ENCODE data around the gene STKLD1. TPM values are rescaled to one million over a fixed set of nuclear protein-coding genes. Genes with fewer than 3 reads are reported as not detected.

Gene STKLD1
- total and polyA plus RNA-seq, 9 of the 15 experiments (the other 6 are each of a cell fraction or from before 2014, with no cell fraction given): 0.10 to 0.65 (median 0.33) TPM; not detected in 2

DNA sequence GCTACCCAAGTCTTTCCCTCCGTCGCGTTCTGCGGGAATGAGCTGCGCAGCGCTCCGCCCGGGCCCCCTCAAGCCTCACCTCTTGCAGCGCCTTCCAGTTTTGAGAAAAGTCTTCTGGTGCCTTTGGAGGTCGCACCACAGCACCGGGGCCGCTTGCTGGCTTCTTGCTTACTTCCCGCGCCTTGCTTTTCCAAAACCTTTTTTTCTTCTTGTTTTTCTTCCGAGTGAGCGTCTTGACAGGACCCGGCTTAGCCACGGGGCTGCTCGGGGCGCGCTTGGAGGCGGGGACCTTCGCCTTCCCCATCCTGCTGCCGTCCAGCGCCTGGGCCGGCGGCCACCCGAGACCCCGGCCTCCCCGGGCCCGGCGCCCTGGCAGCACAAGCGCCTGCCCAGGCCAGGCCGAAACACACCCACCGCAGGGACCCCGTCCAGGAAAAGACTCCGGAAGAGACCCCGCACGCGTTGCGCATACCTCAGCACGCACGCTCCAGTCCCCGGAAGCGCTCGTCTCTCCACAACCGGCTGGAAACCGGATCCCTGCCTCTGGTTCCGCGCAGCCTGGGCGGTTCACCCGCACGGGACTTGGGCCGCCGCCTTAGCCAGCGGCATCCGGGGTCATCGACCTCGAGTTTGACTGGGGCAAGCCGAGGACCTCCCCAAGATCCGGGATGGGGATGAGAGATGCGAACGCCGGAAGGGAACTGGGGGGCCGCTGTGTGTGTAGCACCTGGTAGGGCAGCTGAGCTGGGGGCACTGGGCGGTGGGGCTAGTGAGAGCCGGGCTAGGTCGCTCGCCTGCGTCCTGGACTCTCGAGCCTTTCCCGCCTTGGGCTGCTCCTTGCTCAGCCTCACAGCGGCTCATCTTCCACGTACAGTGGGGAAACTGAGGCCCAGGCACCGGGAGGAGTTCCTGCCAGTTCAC is 41.6 kb downstream of the STKLD1 start, which contains the start of gene REXO4 (continued):
- TF ChIP-seq, protein P1, sequence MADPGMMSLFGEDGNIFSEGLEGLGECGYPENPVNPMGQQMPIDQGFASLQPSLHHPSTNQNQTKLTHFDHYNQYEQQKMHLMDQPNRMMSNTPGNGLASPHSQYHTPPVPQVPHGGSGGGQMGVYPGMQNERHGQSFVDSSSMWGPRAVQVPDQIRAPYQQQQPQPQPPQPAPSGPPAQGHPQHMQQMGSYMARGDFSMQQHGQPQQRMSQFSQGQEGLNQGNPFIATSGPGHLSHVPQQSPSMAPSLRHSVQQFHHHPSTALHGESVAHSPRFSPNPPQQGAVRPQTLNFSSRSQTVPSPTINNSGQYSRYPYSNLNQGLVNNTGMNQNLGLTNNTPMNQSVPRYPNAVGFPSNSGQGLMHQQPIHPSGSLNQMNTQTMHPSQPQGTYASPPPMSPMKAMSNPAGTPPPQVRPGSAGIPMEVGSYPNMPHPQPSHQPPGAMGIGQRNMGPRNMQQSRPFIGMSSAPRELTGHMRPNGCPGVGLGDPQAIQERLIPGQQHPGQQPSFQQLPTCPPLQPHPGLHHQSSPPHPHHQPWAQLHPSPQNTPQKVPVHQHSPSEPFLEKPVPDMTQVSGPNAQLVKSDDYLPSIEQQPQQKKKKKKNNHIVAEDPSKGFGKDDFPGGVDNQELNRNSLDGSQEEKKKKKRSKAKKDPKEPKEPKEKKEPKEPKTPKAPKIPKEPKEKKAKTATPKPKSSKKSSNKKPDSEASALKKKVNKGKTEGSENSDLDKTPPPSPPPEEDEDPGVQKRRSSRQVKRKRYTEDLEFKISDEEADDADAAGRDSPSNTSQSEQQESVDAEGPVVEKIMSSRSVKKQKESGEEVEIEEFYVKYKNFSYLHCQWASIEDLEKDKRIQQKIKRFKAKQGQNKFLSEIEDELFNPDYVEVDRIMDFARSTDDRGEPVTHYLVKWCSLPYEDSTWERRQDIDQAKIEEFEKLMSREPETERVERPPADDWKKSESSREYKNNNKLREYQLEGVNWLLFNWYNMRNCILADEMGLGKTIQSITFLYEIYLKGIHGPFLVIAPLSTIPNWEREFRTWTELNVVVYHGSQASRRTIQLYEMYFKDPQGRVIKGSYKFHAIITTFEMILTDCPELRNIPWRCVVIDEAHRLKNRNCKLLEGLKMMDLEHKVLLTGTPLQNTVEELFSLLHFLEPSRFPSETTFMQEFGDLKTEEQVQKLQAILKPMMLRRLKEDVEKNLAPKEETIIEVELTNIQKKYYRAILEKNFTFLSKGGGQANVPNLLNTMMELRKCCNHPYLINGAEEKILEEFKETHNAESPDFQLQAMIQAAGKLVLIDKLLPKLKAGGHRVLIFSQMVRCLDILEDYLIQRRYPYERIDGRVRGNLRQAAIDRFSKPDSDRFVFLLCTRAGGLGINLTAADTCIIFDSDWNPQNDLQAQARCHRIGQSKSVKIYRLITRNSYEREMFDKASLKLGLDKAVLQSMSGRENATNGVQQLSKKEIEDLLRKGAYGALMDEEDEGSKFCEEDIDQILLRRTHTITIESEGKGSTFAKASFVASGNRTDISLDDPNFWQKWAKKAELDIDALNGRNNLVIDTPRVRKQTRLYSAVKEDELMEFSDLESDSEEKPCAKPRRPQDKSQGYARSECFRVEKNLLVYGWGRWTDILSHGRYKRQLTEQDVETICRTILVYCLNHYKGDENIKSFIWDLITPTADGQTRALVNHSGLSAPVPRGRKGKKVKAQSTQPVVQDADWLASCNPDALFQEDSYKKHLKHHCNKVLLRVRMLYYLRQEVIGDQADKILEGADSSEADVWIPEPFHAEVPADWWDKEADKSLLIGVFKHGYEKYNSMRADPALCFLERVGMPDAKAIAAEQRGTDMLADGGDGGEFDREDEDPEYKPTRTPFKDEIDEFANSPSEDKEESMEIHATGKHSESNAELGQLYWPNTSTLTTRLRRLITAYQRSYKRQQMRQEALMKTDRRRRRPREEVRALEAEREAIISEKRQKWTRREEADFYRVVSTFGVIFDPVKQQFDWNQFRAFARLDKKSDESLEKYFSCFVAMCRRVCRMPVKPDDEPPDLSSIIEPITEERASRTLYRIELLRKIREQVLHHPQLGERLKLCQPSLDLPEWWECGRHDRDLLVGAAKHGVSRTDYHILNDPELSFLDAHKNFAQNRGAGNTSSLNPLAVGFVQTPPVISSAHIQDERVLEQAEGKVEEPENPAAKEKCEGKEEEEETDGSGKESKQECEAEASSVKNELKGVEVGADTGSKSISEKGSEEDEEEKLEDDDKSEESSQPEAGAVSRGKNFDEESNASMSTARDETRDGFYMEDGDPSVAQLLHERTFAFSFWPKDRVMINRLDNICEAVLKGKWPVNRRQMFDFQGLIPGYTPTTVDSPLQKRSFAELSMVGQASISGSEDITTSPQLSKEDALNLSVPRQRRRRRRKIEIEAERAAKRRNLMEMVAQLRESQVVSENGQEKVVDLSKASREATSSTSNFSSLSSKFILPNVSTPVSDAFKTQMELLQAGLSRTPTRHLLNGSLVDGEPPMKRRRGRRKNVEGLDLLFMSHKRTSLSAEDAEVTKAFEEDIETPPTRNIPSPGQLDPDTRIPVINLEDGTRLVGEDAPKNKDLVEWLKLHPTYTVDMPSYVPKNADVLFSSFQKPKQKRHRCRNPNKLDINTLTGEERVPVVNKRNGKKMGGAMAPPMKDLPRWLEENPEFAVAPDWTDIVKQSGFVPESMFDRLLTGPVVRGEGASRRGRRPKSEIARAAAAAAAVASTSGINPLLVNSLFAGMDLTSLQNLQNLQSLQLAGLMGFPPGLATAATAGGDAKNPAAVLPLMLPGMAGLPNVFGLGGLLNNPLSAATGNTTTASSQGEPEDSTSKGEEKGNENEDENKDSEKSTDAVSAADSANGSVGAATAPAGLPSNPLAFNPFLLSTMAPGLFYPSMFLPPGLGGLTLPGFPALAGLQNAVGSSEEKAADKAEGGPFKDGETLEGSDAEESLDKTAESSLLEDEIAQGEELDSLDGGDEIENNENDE (IDR thresholded peaks at IDR 0.05; ENCODE audit: low read depth, low read length): no peak
- TF ChIP-seq NFE2L1 (tag; IDR thresholded peaks at IDR 0.05; ENCODE audit: borderline replicate concordance, low read depth) (no peak), ZFX (CRISPR knock-in tag; IDR thresholded peaks at IDR 0.05) (peak; percentile 83), SRF (CRISPR knock-in tag; IDR thresholded peaks at IDR 0.05) (0 out of 4 replicates have a peak, but pooled peaks of 1 of the 2 experiments have one; percentile 16), DPF2 (IDR thresholded peaks at IDR 0.05) (no peak), ZNF764 (CRISPR knock-in tag; IDR thresholded peaks at IDR 0.05; ENCODE audit: low read depth) (no peak), ZNF589 (CRISPR knock-in tag; IDR thresholded peaks at IDR 0.05; ENCODE audit: low read depth) (no peak), ZNF175 (CRISPR knock-in tag; IDR thresholded peaks at IDR 0.05; ENCODE audit: low read depth) (no peak), COPS2 (conservative IDR thresholded peaks at IDR 0.05) (no peak), L3MBTL2 (IDR thresholded peaks at IDR 0.05) (peak; percentile 84), SP2 (IDR thresholded peaks at IDR 0.05; ENCODE audit: extremely low read depth, low read depth, low read length, poor library complexity, severe bottlenecking) (no peak)
- TF ChIP-seq, protein P2, sequence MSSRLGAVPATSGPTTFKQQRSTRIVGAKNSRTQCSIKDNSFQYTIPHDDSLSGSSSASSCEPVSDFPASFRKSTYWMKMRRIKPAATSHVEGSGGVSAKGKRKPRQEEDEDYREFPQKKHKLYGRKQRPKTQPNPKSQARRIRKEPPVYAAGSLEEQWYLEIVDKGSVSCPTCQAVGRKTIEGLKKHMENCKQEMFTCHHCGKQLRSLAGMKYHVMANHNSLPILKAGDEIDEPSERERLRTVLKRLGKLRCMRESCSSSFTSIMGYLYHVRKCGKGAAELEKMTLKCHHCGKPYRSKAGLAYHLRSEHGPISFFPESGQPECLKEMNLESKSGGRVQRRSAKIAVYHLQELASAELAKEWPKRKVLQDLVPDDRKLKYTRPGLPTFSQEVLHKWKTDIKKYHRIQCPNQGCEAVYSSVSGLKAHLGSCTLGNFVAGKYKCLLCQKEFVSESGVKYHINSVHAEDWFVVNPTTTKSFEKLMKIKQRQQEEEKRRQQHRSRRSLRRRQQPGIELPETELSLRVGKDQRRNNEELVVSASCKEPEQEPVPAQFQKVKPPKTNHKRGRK (tag; IDR thresholded peaks at IDR 0.05): no peak
- TF ChIP-seq, protein P3, sequence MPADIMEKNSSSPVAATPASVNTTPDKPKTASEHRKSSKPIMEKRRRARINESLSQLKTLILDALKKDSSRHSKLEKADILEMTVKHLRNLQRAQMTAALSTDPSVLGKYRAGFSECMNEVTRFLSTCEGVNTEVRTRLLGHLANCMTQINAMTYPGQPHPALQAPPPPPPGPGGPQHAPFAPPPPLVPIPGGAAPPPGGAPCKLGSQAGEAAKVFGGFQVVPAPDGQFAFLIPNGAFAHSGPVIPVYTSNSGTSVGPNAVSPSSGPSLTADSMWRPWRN (IDR thresholded peaks at IDR 0.05; ENCODE audit: low read depth): no peak; the same call in 1 of the 2 replicates

Measured in K562 (cell line).